ENCODE measurements around the gene MAEA.

GRCh38 chr4:1336088-1336491, 46.4 kb downstream of the MAEA start:
- no peak for TF ChIP-seq EZH2phosphoT487 (IDR thresholded peaks at IDR 0.05)
- TF ChIP-seq CTCF (IDR thresholded peaks at IDR 0.05): no peak
